CD4-positive, alpha-beta T cell treated with Interleukin-4 for 1 hour (primary cell): ENCODE measurements around the gene OR51B6.
"Not testable (repeated sequence)": the region's sequence is repeated elsewhere in the genome, so short reads cannot be mapped to it uniquely, and the experiment has no call there.

ENCODE experiments used
- DNase-seq, 2 donors: peaks; one replicate each; pipeline ENCODE4 v3.0.0-alpha.2; 2020 to 2022

Gene OR51B6, protein sequence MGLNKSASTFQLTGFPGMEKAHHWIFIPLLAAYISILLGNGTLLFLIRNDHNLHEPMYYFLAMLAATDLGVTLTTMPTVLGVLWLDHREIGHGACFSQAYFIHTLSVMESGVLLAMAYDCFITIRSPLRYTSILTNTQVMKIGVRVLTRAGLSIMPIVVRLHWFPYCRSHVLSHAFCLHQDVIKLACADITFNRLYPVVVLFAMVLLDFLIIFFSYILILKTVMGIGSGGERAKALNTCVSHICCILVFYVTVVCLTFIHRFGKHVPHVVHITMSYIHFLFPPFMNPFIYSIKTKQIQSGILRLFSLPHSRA

DNA sequence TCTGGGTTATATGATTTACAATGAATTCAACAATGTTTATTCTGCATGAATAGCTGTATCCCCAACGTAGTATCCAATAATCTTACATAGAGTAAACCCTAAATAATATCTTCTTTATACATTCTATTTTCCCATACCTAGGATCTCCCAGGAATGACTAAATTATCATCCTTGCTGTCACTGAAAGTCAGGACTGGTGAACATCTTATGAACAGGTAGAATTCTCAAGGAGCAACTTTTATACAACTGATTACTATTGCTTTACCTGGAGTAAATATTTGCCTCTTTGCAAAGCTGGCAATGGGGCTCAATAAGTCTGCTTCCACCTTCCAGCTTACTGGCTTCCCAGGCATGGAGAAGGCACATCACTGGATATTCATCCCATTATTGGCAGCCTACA is at the start of gene OR51B6:
OR51B6 (plus strand) TSS at position 301 of the 400 bp plus-strand sequence; CDS start at position 301, 0 bp downstream.
- no peak for DNase-seq

DNA sequence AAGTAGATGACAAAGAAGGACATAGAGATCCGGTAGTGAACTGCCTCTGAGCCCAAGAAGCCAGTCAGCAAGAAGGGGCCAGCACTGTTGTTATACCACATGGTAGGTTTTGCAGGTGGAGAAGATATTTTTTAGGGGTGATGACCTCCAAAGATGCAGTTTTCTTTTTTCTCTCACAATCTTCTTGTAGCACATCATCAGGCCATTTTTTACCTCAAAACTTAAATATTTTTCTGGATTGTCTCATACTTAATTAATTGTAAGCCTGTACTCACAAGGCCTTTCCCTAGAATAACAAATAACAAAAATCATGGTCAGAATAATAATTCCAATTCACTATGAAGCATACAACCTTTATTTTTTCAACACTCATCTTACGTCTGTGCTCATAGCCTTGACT is 49.5 kb upstream of the OR51B6 start, which contains the start of gene OR51B4:
OR51B4 (minus strand) TSS at position 101 of the 400 bp plus-strand sequence; CDS start at position 101, 0 bp downstream.
- no peak for DNase-seq

DNA sequence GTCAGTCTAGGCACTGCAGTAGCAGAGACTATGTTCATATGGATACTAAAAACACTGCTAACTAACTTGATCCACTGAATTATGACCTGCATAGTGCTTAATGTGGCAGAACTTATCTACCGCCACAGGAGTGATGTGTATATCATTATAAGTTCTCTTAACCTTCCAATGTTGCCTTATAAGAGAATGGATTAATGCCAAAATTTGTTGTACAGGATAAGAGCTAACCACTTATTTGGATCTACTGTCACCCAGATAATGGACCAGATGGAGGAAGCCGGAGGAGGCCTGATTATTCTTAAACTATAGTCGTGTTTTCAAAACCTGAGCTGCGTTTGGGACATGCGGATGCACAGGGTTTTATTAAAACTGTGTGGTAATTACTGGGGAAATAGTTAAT is 47.7 kb upstream of the OR51B6 start:
- no peak for DNase-seq

DNA sequence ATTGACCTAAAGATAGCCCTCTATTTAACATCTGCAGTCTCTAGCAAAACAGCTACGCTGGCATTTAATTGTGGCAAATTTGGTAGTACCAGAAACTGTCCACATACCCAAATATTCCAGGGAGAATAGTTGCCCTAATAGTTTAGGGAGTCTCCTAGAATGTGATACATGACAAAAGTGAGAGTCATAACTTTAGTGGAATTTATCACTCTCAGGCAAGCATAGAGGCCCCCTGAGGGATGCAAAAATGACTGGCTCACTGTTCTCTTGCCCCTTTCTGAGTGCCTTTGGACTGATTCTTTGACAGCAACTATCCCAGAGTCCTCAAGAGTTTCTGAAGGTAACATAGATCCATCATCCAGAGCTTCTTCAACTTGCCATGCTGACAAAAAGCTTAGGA is 47.3 kb upstream of the OR51B6 start:
- DNase-seq = no peak

DNA sequence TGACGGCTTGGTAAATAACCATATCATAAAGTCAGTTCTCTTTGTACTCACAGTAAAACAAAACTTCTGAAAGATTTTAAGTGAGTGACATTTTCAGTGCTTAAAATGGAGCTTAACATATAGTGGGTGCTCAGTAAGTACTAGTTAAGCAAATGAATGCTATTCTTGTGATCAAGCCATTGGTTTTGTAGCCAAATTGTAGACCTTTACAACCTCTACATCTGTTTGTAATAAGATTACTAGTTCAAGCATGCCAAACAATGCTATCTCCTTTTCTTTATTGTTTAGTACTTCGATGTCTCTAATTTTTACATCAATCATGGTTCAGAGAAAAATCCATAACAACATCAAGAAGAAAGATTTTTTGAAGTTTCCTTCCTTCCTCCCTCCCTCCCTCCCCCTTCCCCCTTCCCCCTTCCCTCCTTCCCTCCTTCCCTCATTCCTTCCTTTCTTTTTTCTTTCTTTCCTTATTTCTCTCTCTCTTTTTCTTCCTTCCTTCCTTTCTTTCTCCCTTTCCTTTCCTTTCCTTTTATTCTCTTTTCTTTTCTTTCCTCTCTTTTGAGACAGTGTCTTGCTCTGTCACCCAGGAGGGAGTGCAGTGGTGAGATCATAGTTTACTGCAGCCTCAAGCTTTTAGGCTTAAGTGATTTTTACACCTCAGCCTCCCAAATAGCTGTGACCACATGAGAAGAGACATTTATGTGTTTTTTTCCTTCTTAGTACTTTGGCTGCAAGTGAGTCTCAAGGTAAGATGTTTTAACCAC is 43.9 kb upstream of the OR51B6 start:
- no peak for DNase-seq

DNA sequence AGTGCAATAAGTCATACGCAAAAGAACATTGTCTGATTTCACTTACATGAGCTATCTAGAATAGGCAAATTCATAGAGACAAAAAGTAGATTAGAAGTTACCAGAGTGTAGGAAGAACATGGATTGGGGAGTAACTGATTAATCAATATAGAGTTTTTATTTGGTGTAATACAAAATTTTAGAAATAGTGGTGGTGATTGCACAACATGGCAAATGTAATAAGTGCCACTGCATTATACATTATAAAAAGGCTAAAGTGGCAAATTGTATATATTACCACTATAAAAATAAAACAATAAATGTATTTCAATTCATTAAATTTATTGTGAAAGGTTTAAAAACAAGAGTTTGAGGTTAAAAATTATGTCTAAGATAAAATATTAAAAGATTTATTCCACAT is 40.9 kb upstream of the OR51B6 start:
- DNase-seq = no peak

DNA sequence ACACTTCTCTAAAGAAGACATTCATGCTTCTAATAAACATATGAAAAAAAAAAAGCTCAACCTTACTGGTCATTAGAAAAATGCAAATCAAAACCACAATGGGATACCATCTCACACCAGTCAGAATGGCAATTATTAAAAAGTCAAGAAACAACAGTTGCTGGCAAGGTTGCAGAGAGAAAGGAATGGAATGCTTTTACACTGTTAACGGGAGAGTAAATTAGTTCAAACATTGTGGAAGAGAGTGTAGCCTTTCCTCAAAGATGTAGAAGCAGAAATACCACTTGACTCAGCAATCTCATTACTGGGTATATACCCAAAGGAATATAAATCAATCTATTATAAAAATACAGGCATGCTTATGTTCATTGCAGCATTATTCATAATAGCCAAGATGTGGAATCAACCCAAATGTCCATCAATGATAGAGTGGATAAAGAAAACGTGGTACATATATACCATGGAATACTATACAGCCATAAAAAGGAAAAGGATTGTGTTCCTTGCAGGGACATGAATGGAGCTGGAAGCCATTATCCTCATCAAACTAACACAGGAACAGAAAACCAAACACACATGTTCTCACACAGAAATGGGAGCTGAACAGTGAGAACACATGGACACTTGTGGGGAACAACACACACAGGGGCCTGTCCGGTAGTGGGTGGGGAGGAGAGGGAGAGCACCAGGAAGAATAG is 37.8 kb upstream of the OR51B6 start:
- DNase-seq = not testable (repeated sequence)

DNA sequence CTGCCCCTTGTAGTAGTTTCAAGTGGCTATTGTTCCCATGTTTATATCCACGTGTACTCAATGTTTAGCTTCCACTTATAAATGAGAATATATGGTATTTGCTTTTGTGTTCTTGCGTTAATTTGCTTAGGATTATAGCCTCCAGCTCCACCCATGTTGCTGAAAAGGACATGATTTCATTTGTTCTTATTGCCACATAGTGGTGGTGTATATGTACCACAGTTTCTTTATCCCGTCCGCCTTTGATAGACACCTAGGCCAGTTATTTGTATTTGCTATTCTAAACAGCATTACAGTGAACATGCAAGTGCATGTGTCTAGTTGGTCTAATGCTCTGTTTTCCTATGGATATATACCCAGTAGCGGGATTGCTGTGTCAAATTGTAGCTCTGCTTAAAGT is 34.0 kb upstream of the OR51B6 start:
- DNase-seq = no peak

DNA sequence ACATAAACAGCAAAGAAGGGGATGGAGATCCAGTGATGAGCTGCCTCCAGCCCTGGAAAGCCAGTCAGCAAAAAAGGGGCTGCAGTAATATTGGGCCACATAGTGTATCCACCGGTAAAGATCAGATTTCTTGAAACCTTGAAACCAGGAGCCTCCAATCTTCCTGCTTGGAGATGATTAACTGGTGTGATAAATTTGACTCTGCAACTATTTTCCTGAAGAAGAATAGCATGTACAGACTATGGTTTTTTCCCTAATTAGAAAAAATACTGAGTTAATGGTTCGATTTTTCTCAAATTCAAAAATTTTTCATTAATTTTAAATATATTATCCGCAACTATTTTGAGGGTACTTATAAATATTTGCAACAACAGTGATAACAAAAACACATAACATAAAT is 27.1 kb upstream of the OR51B6 start, which contains the start of gene OR51B2:
OR51B2 (minus strand) TSS at position 101 of the 400 bp plus-strand sequence; CDS start at position 101, 0 bp downstream.
- DNase-seq = no peak

DNA sequence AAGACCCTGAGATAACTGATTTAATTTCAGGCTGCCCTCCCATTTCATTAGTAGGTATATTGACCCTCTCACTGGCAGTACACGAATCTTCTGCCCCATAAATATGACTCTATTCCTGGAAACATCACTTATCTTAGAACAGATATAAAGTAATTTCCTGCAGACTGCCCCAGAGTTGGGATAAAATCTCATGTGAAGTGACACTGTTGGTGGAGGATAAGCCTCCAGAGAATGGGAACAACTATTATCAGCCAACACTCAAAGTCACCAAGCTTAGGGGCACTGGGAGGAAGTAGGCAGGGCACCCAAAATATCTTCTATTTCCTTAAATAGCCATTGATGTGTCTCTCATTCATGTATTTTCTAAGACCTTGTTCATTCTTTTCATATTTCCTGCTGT is 16.1 kb upstream of the OR51B6 start:
- DNase-seq = no peak

DNA sequence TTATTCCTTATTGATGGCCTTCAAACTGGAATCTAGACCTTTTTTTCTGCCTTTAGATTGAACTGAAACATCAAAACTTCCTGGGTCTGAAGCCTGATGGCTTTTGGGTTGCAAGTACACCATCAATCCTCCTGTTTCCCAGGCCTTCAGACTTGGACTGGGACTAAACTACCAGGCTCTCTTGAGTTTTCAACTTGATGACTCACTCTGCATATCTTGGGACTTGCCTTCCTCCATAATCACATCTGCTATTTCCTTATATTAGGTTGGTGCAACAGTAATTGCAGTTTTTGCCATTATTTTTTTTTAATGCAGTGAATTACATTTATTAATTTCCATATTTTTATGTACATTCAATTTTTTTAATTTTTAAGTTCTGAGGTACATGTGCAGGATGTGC is 15.0 kb upstream of the OR51B6 start:
- no peak for DNase-seq

DNA sequence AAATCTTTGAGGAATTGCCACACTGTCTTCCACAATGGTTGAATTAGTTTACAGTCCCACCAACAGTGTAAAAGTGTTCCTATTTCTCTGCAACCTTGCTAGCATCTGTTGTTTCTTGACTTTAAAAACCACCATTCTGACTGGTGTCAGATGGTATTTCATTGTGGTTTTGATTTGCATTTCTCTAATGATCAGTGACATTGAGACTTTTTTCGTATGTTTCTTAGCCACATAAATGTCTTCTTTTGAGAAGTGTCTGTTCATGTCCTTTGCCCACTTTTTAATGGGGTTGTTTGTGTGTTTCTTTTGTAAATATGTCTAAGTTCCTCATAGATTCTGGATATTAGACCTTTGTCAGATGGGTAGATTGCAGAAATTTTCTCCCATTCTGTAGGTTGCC is 14.1 kb upstream of the OR51B6 start:
- not testable (repeated sequence) for DNase-seq

DNA sequence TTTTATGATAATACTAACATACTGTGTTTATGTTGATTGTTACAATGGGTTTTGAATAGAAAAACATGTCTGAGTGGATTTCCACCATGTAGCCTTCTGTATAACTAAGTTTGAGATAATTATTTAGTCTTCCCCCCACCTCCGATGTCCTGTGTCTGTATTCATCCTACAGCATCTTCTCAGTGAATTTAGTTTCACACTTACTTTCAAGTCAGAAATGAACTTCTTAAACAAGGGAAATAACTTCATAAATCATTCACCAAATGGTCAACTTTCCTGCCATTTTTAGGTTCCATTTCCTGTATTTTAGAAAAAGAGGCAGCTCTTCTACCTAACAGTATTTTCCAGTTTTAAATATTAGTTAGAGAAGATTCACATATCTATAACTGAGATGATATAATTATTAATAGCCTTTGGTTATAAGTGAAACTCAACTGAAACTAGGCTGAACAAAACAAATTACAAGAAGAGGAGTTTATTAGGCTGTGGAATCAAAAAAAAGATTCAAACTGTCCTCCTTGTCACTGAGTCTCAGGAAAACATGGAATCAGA is 11.5 kb upstream of the OR51B6 start:
- no peak for DNase-seq

DNA sequence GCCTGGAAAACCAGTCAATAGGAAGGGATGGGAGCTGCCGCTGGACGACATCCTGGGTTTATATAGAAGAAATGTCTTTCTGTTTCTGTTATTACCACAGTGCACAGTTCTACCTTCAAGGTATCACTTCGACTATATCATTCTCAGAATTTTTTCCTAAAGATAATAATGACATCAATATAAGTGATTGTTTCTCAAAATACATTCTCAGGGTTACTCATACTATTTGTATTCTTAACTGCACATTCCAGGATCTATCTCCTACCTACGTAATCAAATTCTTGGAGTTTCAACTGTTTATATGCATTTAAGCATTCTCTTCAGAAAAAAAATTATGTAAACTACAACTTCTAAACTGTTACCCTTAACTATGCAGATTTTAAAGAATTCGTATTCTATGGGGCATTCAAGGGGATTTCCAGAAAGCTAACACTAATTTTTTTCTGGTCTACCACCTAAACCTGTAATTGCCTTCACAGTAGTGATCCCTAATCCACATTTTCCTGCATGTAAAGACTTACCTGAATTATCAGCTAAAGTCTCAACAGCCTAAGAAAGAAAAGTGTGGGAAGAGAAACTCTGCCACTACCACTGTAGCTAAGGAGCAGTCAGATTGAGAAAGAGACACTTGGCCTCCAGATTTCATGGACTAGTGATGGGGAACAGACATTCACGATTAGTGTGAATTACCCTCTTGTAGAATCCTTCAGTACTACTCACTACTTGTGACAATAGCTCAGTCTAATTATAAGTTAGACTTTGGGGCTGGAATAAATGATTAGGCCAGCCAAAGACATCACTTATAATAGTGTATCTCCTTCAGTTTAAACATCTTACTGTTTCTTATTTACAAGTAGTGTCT is 7.6 kb upstream of the OR51B6 start, which contains the start of gene OR51B5:
OR51B5 (minus strand) TSS at position 51 of the 862 bp plus-strand sequence; CDS start at position 51, 0 bp downstream.
- DNase-seq = no peak

DNA sequence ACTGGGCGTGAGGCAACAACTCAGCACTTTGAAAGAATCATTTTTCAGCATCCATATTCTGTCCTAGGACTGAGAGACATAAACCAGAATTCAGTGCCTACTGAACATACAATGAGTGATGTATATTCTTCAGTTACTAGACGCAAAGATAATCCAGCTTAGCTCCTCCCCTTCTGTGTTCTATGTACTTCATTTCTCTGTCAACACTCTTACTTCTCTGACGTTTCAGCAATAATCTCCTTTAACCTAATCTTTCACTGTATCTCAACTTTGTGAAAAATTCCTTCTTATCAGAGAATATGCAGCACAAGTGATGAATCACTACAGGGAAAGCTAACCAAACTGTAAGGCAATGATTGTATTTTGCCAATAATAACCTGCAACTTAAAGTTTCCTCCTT is 5.5 kb upstream of the OR51B6 start:
- no peak for DNase-seq

DNA sequence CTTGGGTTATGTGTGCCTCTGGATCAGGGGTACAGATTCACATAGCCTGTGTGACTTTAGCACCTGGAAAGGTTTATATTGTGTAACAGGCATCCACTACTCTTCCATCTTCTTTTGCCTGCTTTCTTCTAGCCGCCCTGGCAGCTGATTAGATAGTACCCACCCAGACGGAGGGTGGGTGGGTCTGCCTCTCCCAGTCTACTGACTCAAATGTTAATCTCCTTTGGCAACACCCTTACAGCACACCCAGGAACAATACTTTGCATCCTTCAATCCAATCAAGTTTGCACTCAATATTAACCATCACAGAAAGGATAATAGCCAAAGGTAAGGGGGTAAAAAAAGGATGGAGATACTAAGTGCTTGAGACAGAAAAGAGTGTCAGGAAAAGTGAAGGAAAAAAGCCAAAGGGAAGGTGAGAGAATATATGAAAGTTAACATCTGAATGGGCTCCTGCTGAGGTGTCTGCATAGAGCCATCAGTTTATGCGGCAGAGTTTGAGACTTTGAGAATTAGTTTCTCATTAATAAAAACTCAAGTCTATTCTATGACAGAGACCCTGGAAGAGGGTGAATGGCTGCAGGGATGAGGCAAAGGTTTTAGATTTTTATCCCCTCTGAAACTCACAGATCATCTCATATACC is 2.6 kb upstream of the OR51B6 start:
- no peak for DNase-seq

DNA sequence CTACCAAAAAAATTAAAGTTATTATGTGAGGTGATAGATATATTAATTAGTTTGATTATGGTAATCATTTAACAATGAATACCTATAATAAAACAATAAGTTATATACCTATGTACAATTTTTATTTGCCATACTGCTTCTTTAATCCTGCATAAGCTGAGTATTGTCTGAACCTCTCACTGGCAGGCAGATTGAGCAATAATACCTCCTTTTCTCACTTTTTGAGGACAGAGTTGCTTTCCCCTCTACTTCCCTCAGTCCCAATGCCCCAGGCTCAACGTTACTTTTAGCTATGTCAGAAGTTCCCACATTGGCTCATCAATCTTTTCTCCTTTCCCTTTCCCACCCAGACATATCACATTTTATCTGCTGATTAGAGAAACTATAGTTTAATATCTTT is 1.8 kb upstream of the OR51B6 start:
- DNase-seq = no peak

DNA sequence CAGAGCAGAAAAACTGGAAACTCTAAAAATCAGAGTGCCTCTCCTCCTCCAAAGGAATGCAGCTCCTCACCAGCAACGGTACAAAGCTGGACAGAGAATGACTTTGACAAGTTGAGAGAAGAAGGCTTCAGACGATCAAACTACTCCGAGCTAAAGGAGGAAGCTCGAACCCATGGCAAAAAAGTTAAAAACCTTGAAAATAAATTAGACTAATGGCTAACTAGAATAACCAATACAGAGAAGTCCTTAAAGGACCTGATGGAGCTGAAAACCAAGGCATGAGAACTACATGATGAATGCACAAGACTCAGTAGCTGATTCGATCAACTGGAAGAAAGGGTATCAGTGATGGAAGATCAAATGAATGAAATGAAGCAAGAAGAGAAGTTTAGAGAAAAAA is 4.7 kb downstream of the OR51B6 start:
- DNase-seq = not testable (repeated sequence)

DNA sequence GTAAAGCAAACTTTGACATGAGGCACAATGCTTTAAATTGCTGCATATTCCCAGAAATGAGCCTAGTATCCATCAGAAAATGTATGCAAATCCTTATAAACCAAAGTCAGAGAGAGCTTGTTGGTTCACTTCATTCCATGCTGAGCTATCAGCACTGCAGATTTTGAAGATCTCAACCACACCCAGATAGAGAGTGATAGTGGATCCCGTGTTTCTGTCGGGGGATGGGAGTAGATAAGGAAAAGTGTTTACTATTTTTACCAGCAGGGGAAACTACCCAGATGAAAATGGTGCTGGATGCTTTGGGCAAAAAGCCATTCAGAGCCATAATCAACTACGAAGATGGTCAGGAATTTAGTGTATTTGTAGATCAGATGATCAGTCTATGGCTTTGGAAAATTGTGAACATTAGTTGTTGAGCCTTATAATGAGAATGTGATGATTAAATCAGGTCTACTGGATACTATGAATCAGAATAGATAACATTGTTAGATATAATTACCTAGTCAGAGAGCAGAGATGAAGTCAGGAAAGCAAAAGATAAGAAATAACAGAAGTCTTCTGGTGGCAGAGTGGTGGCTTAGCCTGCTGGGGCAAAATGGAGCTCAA is 10.8 kb downstream of the OR51B6 start:
- no peak for DNase-seq

DNA sequence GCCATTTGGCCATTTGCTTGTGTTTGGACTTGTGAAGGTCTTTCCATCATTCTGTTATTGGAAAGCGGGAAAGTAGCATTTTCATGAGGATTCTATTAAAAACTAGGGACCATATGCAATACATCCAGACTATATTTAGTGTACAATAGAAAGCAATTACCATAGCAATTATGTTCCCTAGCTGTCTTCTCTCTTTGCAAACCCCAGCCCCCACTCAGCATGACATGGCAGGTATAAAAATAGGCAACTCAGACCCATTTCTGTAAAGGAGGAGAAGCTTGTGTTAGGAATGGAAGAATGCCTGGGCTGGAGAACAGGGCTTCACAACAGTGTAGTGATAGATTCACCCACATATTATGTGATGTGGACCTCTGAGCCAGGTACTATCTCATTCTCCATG is 12.4 kb downstream of the OR51B6 start:
- no peak for DNase-seq

DNA sequence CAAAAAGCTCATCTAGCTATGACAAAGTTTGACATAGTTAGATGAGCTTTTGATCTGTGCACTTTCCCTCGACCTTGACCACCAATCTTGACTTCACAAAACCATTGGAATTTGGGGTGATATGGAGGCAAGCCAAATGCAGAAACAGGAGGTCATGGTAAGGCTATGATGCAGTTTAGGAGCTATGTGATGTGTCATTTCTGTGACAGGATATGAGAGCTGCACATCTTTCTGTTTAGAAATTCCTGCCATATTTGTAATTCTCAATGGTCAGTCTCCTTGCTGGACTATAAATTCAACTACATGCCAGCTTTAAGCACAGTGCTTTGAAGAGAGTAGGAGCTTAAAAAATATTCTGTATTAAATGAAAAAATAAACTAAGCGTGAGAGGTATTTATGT is 12.9 kb downstream of the OR51B6 start:
- DNase-seq = no peak
